ES-I3 (cell line): ENCODE measurements around the gene CSPG4.

Experiments
- H3K36me3 ChIP-seq: 2 replicates; pipeline ENCODE4 v1.6.1; 2013; ENCODE audit warnings: mild to moderate bottlenecking, low read length, control low read depth, moderate library complexity; ENCODE audit not compliant: insufficient read depth
- H3K4me1 ChIP-seq: 2 replicates; pipeline ENCODE4 v1.6.1; 2013; ENCODE audit warnings: mild to moderate bottlenecking, control low read depth, low read length; ENCODE audit not compliant: insufficient read depth
- H3K9ac ChIP-seq: 2 replicates; pipeline ENCODE4 v1.6.1; 2013; ENCODE audit warnings: low read depth, mild to moderate bottlenecking, low read length, moderate library complexity
- H3K9me3 ChIP-seq: 2 replicates; pipeline ENCODE4 v1.6.1; 2013; ENCODE audit warnings: mild to moderate bottlenecking, low read length, moderate library complexity; ENCODE audit not compliant: control insufficient read depth, insufficient read depth

Gene CSPG4

GRCh38 chr15:75656331-75656730, 56.3 kb downstream of the CSPG4 start:
- Histone ChIP-seq H3K36me3 (no peaks in the 10 kb centered on the region; the same call in 1 of the 2 replicates), H3K4me1 (peaks cover 12% of the 10 kb centered on the region), H3K9me3 (no peaks in the 10 kb centered on the region), H3K9ac (no peak overlapping the region)

GRCh38 chr15:75655931-75656330, 56.7 kb downstream of the CSPG4 start:
- peaks cover 14% of the 10 kb centered on the region for H3K4me1 ChIP-seq
- no peaks in the 10 kb centered on the region; the same call in 1 of the 2 replicates for H3K36me3 ChIP-seq
- no peaks in the 10 kb centered on the region for H3K9me3 ChIP-seq
- no peak overlapping the region for H3K9ac ChIP-seq

- no peaks in the 10 kb centered on the region; the same call in 1 of the 2 replicates for H3K36me3 ChIP-seq
- H3K9me3 ChIP-seq: no peaks in the 10 kb centered on the region
- no peak overlapping the region for H3K9ac ChIP-seq
- peaks cover 13% of the 10 kb centered on the region for H3K4me1 ChIP-seq
Measured at GRCh38 chr15:75654201-75654907, 58.3 kb downstream of the CSPG4 start.

- H3K4me1 ChIP-seq: peaks cover 13% of the 10 kb centered on the region
- H3K9me3 ChIP-seq: no peaks in the 10 kb centered on the region
- H3K36me3 ChIP-seq: no peaks in the 10 kb centered on the region; the same call in 1 of the 2 replicates
- H3K9ac ChIP-seq: no peak overlapping the region
Measured at GRCh38 chr15:75653347-75653913, 59.2 kb downstream of the CSPG4 start.

- Histone ChIP-seq H3K9me3 (no peaks in the 10 kb centered on the region), H3K9ac (no peak overlapping the region), H3K36me3 (no peaks in the 10 kb centered on the region; the same call in 1 of the 2 replicates), H3K4me1 (peaks cover 13% of the 10 kb centered on the region)
Measured at GRCh38 chr15:75651810-75652543, 60.7 kb downstream of the CSPG4 start.

- no peak overlapping the region for H3K9ac ChIP-seq
Measured at GRCh38 chr15:75650908-75651809, 61.5 kb downstream of the CSPG4 start.

GRCh38 chr15:75649848-75650247, 62.8 kb downstream of the CSPG4 start:
- H3K9me3 ChIP-seq: no peaks in the 10 kb centered on the region
- H3K4me1 ChIP-seq: peaks cover 13% of the 10 kb centered on the region
- H3K9ac ChIP-seq: no peak overlapping the region
- no peaks in the 10 kb centered on the region; the same call in 1 of the 2 replicates for H3K36me3 ChIP-seq

More at GRCh38 chr15:75650908-75651809, 61.5 kb downstream of the CSPG4 start:
- Histone ChIP-seq H3K36me3 (no peaks in the 10 kb centered on the region; the same call in 1 of the 2 replicates), H3K4me1 (peaks cover 13% of the 10 kb centered on the region), H3K9me3 (no peaks in the 10 kb centered on the region)

- Histone ChIP-seq H3K36me3 (no peaks in the 10 kb centered on the region; the same call in 1 of the 2 replicates), H3K9me3 (no peaks in the 10 kb centered on the region), H3K4me1 (peaks cover 13% of the 10 kb centered on the region), H3K9ac (peak overlapping the region; percentile 92)
Measured at GRCh38 chr15:75649045-75649761, 63.4 kb downstream of the CSPG4 start.

- no peaks in the 10 kb centered on the region for H3K9me3 ChIP-seq
- peaks cover 13% of the 10 kb centered on the region for H3K4me1 ChIP-seq
- H3K9ac ChIP-seq: peak overlapping the region; percentile 92
- H3K36me3 ChIP-seq: no peaks in the 10 kb centered on the region; the same call in 1 of the 2 replicates
Measured at GRCh38 chr15:75648156-75649000, 64.3 kb downstream of the CSPG4 start.

- Histone ChIP-seq H3K9ac (peak within 1 kb of the TSS; percentile 92), H3K36me3 (no peaks in the 10 kb centered on the region; the same call in 1 of the 2 replicates), H3K9me3 (no peaks in the 10 kb centered on the region), H3K4me1 (peaks cover 13% of the 10 kb centered on the region)
Measured at GRCh38 chr15:75647370-75648155, 65.1 kb downstream of the CSPG4 start, which contains the start of gene SNX33. TSS of gene SNX33 (plus strand) at chr15:75647912. CDS start at chr15:75649103, 1,191 bp downstream.

GRCh38 chr15:75646944-75647364, 65.7 kb downstream of the CSPG4 start:
- no peaks in the 10 kb centered on the region; the same call in 1 of the 2 replicates for H3K36me3 ChIP-seq
- H3K9ac ChIP-seq: peak overlapping the region; percentile 92
- peaks cover 13% of the 10 kb centered on the region for H3K4me1 ChIP-seq
- H3K9me3 ChIP-seq: no peaks in the 10 kb centered on the region
